ENCODE results near the gene GALNT17.

The GALNT17 gene

DNA sequence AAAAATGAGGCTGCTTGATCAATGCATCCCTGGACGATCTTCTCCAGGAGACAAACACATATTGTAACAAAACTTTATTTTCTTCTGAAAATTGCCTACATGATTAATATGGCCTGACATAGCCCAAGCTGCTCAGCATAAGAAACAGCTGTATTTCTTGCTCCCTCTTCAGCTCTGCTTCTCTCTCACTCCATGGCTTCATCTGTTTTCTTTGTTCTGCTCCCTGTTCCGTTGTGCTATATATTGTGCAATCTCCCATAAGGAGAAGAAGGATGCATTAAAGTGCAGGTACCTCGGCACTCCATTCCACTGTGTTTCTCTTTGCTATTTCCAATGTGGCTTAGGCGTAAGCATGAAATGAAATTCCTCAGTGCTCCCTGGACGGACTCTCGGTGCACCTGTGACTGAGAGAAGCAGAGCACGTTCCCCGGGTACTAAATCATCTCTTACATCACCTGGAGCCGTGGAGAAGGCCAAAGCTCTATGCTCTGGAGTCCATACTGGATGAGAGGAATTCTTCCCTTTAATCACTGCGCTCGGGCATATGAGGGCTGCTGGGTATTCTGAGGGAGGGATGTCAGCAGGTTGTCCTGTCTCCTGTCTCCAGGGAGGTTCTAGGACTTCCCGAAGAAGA is 254.3 kb downstream of the GALNT17 start:
- DNase-seq (ENCODE audit: low read depth in 2 of 2), result no peak

GRCh38 chr7:71388181-71388580 is 256.2 kb downstream of the GALNT17 start:
- no peak for DNase-seq (ENCODE audit: low read depth in 2 of 2)

- DNase-seq (ENCODE audit: low read depth in 2 of 2), result no peak
Observed at GRCh38 chr7:71389976-71390375, 258.0 kb downstream of the GALNT17 start.

DNA sequence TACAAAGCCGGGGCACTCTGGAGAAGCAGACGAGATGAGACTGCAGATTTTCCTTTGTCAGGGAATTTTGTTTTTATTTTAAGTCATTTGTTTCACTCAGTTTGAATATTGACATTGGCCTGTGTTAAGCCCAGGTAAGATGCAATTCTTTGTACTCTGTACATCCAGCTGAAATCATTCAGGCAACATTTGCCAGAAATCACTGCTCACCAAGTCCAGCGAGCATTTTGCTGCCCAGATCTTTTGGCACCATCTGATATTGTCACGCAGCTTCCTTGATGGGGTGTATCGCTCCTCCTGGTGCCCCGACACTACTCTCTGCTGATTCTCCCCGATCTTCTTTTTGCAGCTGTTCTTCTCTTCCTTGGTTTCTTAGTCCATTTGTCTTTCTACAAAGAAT is 261.7 kb downstream of the GALNT17 start:
- DNase-seq (ENCODE audit: low read depth in 2 of 2), result no peak

DNA sequence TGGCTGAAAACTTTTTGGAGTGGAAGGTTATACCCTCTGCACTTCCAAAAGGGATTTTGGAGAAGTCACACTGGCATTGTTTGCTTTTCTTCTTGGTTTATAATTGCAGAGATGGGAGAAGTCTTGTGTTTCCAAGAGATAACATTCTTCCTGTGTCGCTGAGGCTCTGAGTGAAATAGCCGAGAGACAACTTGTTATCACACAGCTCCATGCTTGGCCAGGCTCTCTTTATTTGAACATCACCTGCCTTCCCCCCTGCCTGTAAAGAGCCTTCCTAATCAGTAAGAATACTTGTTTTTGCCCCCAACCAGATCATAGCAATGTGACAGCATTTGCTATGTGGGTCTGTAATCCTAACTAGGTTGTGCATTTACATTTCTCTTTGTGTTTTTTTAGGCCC is 270.7 kb downstream of the GALNT17 start:
- DNase-seq (ENCODE audit: low read depth in 2 of 2), result no peak

DNA sequence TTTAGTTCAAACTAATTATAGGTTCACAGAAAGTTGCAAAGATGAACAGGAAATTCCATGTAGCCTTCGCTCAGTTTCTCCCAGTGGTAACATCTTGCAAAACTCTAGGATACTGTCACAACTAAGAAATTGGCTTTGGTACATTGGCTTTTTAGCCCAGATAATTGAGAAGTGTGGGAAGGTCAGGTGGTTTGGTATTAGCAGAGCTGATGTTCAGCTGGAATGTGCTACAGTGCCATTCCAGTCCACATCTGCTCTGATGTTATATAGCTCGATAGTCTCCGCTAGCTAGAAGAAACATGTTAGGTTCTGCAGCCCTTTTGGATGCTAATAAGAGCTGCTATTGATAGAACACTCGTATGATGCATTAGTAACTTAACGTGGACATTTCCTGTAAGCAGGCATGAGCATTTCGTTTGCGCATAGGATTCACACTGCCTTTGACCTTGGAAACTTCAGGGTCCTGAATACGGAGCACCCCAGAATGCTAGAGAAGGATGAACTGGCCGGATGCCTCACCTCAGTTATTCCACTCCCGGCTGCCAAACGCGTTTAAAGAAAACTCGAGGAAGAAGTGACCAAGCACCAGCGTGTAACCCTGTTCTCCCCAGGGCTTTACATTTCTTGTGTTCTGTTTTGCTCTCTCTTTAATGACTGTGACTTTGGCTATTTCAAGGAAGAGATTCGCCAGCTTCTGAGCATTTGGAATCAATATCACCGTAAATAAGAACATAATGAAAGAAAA is 271.4 kb downstream of the GALNT17 start:
- no peak for DNase-seq (ENCODE audit: low read depth in 2 of 2)

GRCh38 chr7:71404726-71405345 is 272.9 kb downstream of the GALNT17 start:
- DNase-seq (ENCODE audit: low read depth in 2 of 2), result no peak

DNA sequence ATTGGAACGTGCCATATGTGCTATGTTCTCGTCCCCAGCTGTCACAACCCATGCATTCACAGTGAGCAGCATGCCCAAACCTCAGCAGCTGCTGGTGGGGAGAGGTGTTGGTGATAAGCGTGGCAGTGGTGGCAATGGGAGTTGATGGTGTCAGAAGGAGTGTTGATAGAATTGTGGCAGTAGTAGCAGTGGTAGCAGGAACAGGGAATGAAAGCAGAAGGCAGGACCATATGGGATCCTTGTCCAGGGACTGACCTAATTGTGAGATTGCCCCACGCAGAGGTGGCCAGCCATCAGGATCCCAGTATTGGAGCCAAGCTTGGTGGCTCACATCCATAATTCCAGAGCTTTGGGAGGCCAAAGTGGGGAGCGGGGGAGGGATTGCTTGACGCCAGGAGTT is 276.3 kb downstream of the GALNT17 start:
- DNase-seq (ENCODE audit: low read depth in 2 of 2), result no peak

GRCh38 chr7:71409550-71410157 is 277.7 kb downstream of the GALNT17 start:
- DNase-seq (ENCODE audit: low read depth in 2 of 2), result no peak

- no peak for DNase-seq (ENCODE audit: low read depth in 2 of 2)
Observed at GRCh38 chr7:71411475-71411874, 279.5 kb downstream of the GALNT17 start.

GRCh38 chr7:71414490-71414889 is 282.5 kb downstream of the GALNT17 start:
- DNase-seq (ENCODE audit: low read depth in 2 of 2), result no peak

DNA sequence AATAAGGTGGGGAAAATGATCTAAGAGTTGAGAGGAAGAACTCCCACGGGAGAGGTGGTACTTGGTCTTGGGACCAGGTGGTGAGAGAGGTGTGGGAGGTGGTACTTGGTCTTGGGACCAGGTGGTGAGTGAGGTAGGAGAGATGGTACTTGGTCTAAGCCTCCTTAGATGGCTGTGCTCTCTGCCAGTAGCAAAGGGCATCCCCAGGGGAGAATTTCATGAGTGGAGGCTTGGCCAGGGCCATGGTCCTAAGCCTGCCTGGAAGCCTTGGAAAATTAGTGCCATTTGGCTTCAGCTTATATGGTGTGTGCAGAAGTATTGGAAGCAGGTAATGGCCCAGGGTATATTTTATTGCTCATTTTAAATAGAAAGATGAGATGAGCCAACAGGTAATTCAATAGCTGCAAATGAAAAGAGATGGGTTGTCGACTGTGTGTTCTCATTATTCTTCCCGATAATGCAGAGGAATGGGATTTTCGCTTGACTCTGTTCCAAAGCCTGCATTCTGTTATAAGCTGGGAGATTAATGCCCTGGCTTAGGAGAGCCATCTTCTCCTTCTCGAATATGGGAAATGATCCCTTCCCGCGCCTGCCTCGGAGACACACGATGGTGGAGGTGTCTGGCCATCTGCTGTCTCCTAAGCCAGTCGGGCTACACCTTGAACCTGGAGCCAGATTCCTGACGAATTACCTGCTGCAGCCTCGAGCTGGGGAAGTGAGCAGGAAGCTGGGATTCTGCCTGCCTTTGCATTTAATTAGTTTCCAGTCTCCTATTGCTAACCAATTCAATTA is 287.8 kb downstream of the GALNT17 start:
- DNase-seq (ENCODE audit: low read depth in 2 of 2), result no peak

- no peak for DNase-seq (ENCODE audit: low read depth in 2 of 2)
Observed at GRCh38 chr7:71422104-71422503, 290.2 kb downstream of the GALNT17 start.

- DNase-seq (ENCODE audit: low read depth in 2 of 2), result peak; percentile 6 to 9
Observed at GRCh38 chr7:71424166-71425035, 292.5 kb downstream of the GALNT17 start.

DNA sequence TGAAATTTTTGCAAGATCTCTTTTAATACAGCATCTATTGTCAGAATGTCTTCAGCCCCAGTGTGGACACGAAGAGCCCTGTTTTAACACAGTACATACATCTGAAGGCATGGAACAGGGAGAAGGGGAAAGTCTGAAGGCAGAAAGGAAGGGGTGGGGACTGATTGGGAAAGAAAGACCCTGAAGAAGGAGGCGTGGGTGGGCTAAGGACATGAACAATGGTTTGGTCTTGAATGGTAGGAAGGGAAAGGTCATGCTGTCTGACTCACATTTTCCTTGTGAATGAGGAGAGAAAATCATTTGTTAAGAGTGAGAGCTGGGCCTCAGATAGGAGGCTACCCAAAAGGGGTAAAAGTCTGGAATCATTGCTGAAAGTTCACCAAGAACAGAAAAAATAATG is 297.1 kb downstream of the GALNT17 start:
- DNase-seq (ENCODE audit: low read depth in 2 of 2), result no peak

DNA sequence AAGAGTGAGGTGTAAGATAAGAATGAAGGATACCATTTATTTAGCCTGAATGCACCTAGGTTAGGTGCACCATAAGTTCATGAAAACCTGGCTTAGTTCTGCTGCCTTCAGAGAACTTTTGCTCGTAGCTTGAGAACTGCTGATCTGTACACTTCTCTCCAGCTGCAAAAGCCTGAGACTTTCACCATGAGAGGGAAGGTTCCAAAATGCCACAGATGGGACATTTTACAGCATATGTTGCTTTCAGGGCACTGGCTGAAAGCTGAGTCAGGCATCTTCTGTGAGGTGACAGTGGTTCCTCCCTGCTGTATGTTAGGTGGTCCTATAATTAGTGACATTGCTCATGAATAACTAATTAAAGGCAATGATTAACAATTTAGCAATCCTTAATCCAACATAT is 298.3 kb downstream of the GALNT17 start:
- DNase-seq (ENCODE audit: low read depth in 2 of 2), result no peak

- DNase-seq (ENCODE audit: low read depth in 2 of 2), result no peak
Observed at GRCh38 chr7:71439321-71439720, 307.4 kb downstream of the GALNT17 start.

DNA sequence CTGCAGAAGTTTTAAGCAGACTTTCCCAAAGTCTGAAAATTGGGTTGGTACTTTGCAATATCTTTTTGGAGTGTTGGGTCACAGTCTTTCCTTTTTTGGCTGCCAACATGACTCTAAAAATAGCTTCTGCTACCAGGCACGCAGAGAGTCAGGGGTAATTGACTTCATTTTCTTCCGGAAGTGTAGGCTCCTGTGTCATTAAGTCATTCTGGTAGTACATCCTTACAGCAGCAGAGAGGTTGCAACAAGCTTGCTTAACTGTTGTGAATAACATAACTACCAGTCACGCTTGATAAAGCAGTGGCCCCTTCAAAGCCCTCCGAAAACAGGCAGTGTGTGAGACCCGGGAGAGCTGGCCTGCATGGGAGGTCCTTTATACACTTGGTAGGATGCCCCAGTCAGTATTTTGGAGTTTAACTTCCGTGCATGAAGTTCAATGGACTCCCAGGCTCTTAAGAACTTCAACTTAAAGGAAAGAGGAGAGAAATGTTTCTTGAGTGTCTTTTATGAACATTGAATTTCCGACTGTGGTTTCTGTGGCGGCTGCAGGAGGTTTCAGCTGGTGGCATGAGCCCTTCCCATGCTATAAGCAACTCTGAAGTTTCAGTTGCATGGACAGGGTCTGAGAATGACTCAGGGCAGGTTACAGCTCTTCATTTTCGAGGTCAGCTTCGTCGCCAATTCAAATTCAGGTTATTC is 310.7 kb downstream of the GALNT17 start:
- DNase-seq (ENCODE audit: low read depth in 2 of 2), result no peak

DNA sequence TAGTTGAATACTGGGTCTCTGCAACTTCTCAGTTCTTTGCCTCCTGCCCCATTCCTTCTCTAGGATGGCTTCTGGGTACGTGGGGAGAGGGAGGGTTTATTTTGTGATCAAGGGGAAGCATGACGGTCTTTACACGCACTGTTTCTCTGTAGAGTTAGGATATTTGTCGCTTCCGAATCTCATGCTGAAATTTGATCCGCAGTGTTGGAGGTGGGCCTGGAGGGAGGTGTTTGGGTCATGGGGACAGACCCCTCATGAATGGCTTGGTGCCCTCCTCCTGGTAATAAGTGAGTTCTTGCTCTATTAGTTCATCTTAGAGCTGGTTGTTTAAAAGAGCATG is 311.2 kb downstream of the GALNT17 start:
- DNase-seq (ENCODE audit: low read depth in 2 of 2), result no peak

- DNase-seq (ENCODE audit: low read depth in 2 of 2), result no peak
Observed at GRCh38 chr7:71444130-71444529, 312.2 kb downstream of the GALNT17 start.
